IPS-NIHi7 (cell line): Measurements from ENCODE around the gene DPF3.

Experiments used
- DNase-seq: peaks from one replicate; pipeline ENCODE4 v3.0.0; 2012; ENCODE audit warnings: mixed read lengths; ENCODE audit errors: extremely low spot score

The DPF3 gene

GRCh38 chr14:72893636-72894322 is at the start of gene DPF3:
Gene DPF3 (minus strand): TSS chr14:72894101. CDS start chr14:72894088, 13 bp downstream.
- peak; percentile 97 for DNase-seq

- no peak for DNase-seq
Measured at GRCh38 chr14:72942934-72943333, 49.0 kb upstream of the DPF3 start.

GRCh38 chr14:72941286-72941985 is 47.5 kb upstream of the DPF3 start:
- no peak for DNase-seq

GRCh38 chr14:72939630-72940029 is 45.7 kb upstream of the DPF3 start:
- DNase-seq = no peak

GRCh38 chr14:72932893-72933292 is 39.0 kb upstream of the DPF3 start:
- DNase-seq = no peak

- no peak for DNase-seq
Measured at GRCh38 chr14:72929316-72930080, 35.6 kb upstream of the DPF3 start.

- no peak for DNase-seq
Measured at GRCh38 chr14:72928872-72929271, 35.0 kb upstream of the DPF3 start.

GRCh38 chr14:72926292-72927028 is 32.6 kb upstream of the DPF3 start, which contains the start of gene DCAF4:
Gene DCAF4 (plus strand): TSS chr14:72926464. CDS start chr14:72937979, 11,515 bp downstream.
- peak; percentile 99 for DNase-seq

GRCh38 chr14:72925815-72926291 is 32.0 kb upstream of the DPF3 start:
- DNase-seq = no peak

- no peak for DNase-seq
Measured at GRCh38 chr14:72925171-72925759, 31.4 kb upstream of the DPF3 start.

- no peak for DNase-seq
Measured at GRCh38 chr14:72924337-72924736, 30.4 kb upstream of the DPF3 start.

GRCh38 chr14:72921396-72921795 is 27.5 kb upstream of the DPF3 start:
- DNase-seq = no peak

- DNase-seq = peak; percentile 43
Measured at GRCh38 chr14:72920008-72920407, 26.1 kb upstream of the DPF3 start.

- DNase-seq = no peak
Measured at GRCh38 chr14:72917094-72917802, 23.3 kb upstream of the DPF3 start.

- DNase-seq = no peak
Measured at GRCh38 chr14:72916174-72916573, 22.3 kb upstream of the DPF3 start.

GRCh38 chr14:72913809-72914208 is 19.9 kb upstream of the DPF3 start:
- no peak for DNase-seq

GRCh38 chr14:72909163-72909562 is 15.3 kb upstream of the DPF3 start:
- no peak for DNase-seq

- peak; percentile 50 for DNase-seq
Measured at GRCh38 chr14:72907886-72908285, 14.0 kb upstream of the DPF3 start.

GRCh38 chr14:72906879-72907278 is 13.0 kb upstream of the DPF3 start:
- no peak for DNase-seq

- DNase-seq = no peak
Measured at GRCh38 chr14:72906316-72906715, 12.4 kb upstream of the DPF3 start.
